DMS153 treated with DMSO at 0.1 percent for 48 hours (cell line): ENCODE data around the gene NOL3.
"Not testable (repeated sequence)": the region's sequence is repeated elsewhere in the genome, so short reads cannot be mapped to it uniquely, and the experiment has no call there.

Experiments
- DNase-seq: peaks from one replicate; lab custom pipeline; 2025; ENCODE audit not compliant: unreplicated experiment; lab: John Stamatoyannopoulos, UW

Gene NOL3

GRCh38 chr16:67170168-67170948 lies at the start of gene NOL3:
Gene NOL3, plus strand, starts transcription at chr16:67170538.
- DNase-seq: peak; percentile 77

GRCh38 chr16:67122799-67123198 lies 47.5 kb upstream of the NOL3 start:
- not testable (repeated sequence) for DNase-seq

GRCh38 chr16:67128417-67128816 lies 41.9 kb upstream of the NOL3 start:
- DNase-seq: no peak

- no peak for DNase-seq
These were observed 41.5 kb upstream of the NOL3 start for GRCh38 chr16:67128887-67129286.

GRCh38 chr16:67129422-67129821 lies 40.9 kb upstream of the NOL3 start:
- no peak for DNase-seq

GRCh38 chr16:67137605-67138004 lies 32.7 kb upstream of the NOL3 start:
- no peak for DNase-seq

- no peak for DNase-seq
These were observed 28.9 kb upstream of the NOL3 start for GRCh38 chr16:67141391-67141790.

- DNase-seq: no peak
These were observed 28.0 kb upstream of the NOL3 start for GRCh38 chr16:67142342-67142741.

- DNase-seq: no peak
These were observed 25.4 kb upstream of the NOL3 start for GRCh38 chr16:67144943-67145342.

- DNase-seq: no peak
These were observed 24.6 kb upstream of the NOL3 start for GRCh38 chr16:67145746-67146145.

GRCh38 chr16:67146523-67147357 lies 23.6 kb upstream of the NOL3 start:
- no peak for DNase-seq

- no peak for DNase-seq
These were observed 22.7 kb upstream of the NOL3 start for GRCh38 chr16:67147437-67148140.

GRCh38 chr16:67148221-67148620 lies 22.1 kb upstream of the NOL3 start:
- DNase-seq: no peak

GRCh38 chr16:67148656-67149275 lies 21.6 kb upstream of the NOL3 start:
- DNase-seq: no peak

GRCh38 chr16:67149276-67150046 lies 20.9 kb upstream of the NOL3 start:
- no peak for DNase-seq

- no peak for DNase-seq
These were observed 20.1 kb upstream of the NOL3 start for GRCh38 chr16:67150047-67150832.

GRCh38 chr16:67150833-67151396 lies 19.4 kb upstream of the NOL3 start, which contains the start of gene B3GNT9:
Gene B3GNT9, minus strand, starts transcription at chr16:67150998. Its CDS starts 513 bp downstream, at chr16:67150485.
- peak; percentile 45 for DNase-seq

- DNase-seq: no peak
These were observed 18.8 kb upstream of the NOL3 start for GRCh38 chr16:67151431-67152097.
